ENCODE data around the gene ITSN1. TPM values are rescaled to one million over a fixed set of nuclear protein-coding genes. Genes with fewer than 3 reads are reported as not detected.

ITSN1 gene
- total and polyA plus RNA-seq, 2 experiments from 2014 or later, result 35.5 to 57.1 TPM

- Histone ChIP-seq H3K4me3 (peak overlapping the region; percentile 92), H3K4me2 (ENCODE audit: unreplicated experiment) (peak overlapping the region; percentile 89), H3K4me1 (ENCODE audit: insufficient read depth) (peaks cover 22% of the 10 kb centered on the region), H3F3A (ENCODE audit: insufficient read depth) (peaks cover 24% of the 10 kb centered on the region), H3K9me2 (ENCODE audit: insufficient read depth) (no peaks in the 10 kb centered on the region), H3K27ac (peak overlapping the region; percentile 89), H3K36me3 (ENCODE audit: low read depth) (no peaks in the 10 kb centered on the region), H3K79me2 (ENCODE audit: insufficient read depth) (peaks cover 82% of the 10 kb centered on the region), H3K27me3 (replicated peaks; ENCODE audit: insufficient read depth) (no peaks in the 10 kb centered on the region), H2AFZ (peak overlapping the region; percentile 90), H3K9me3 (ENCODE audit: low read depth) (no peaks in the 10 kb centered on the region), H4K20me1 (ENCODE audit: insufficient read depth) (0 out of 2 replicates have a peak, but pooled peaks cover 3% of the 10 kb centered on the region), H3K9ac (peak overlapping the region; percentile 89)
- TF ChIP-seq EZH2 (IDR thresholded peaks at IDR 0.05; ENCODE audit: insufficient read depth, poor library complexity, severe bottlenecking) (no peak), EZH2phosphoT487 (IDR thresholded peaks at IDR 0.05; ENCODE audit: insufficient read depth, low read depth) (no peak)
- peak; percentile 71 for DNase-seq
- WGBS, 2 experiments (ENCODE audit: low coverage in 1 of 2, low lambda C conversion rate in 2 of 2, missing lambda C conversion rate in 2 of 2), result 27 to 29% methylated on average over 18 of the region's 18 CpGs
- in situ Hi-C loops (cut with MboI), result loop anchor here (10.0 kb wide), 1 partner anchor 244 kb away; no protein-coding TSS in a partner anchor
These were observed 1.5 kb upstream of the ITSN1 start for GRCh38 chr21:33640697-33641351.

- Histone ChIP-seq H3K27me3 (replicated peaks; ENCODE audit: insufficient read depth) (no peaks in the 10 kb centered on the region), H3K79me2 (ENCODE audit: insufficient read depth) (peaks cover 82% of the 10 kb centered on the region), H3F3A (ENCODE audit: insufficient read depth) (peaks cover 24% of the 10 kb centered on the region), H3K9ac (peak within 1 kb of the TSS; percentile 89), H3K9me3 (ENCODE audit: low read depth) (no peaks in the 10 kb centered on the region), H3K4me2 (ENCODE audit: unreplicated experiment) (peak within 1 kb of the TSS; percentile 91), H4K20me1 (ENCODE audit: insufficient read depth) (0 out of 2 replicates have a peak, but pooled peaks cover 3% of the 10 kb centered on the region), H3K4me3 (peak within 1 kb of the TSS; percentile 92), H3K36me3 (ENCODE audit: low read depth) (no peaks in the 10 kb centered on the region), H3K27ac (peak within 1 kb of the TSS; percentile 89), H3K9me2 (ENCODE audit: insufficient read depth) (no peaks in the 10 kb centered on the region), H2AFZ (peak within 1 kb of the TSS; percentile 92), H3K4me1 (ENCODE audit: insufficient read depth) (peaks cover 23% of the 10 kb centered on the region)
- in situ Hi-C loops (cut with MboI), result loop anchor here (10.0 kb wide), 1 partner anchor 243 kb away; no protein-coding TSS in a partner anchor
- TF ChIP-seq EZH2phosphoT487 (IDR thresholded peaks at IDR 0.05; ENCODE audit: insufficient read depth, low read depth), result no peak
- no peak for TF ChIP-seq EZH2 (IDR thresholded peaks at IDR 0.05; ENCODE audit: insufficient read depth, poor library complexity, severe bottlenecking)
- peak; percentile 100 for DNase-seq
- 1% methylated on average over 38 of the region's 38 CpGs for WGBS, 2 experiments (ENCODE audit: low coverage in 1 of 2, low lambda C conversion rate in 2 of 2, missing lambda C conversion rate in 2 of 2)
These were observed 812 bp upstream of the ITSN1 start, which contains the start of gene CRYZL1 for GRCh38 chr21:33641352-33642026. CRYZL1 (minus strand) TSS chr21:33641741; CDS start chr21:33631551, 10,190 bp downstream.

GRCh38 chr21:33642896-33643657 is 776 bp downstream of the ITSN1 start:
- Histone ChIP-seq H3K79me2 (ENCODE audit: insufficient read depth) (peaks cover 82% of the 10 kb centered on the region), H4K20me1 (ENCODE audit: insufficient read depth) (0 out of 2 replicates have a peak, but pooled peaks cover 3% of the 10 kb centered on the region), H2AFZ (peak overlapping the region; percentile 82), H3K27me3 (replicated peaks; ENCODE audit: insufficient read depth) (no peaks in the 10 kb centered on the region), H3K4me2 (ENCODE audit: unreplicated experiment) (peak overlapping the region; percentile 87), H3K27ac (peak overlapping the region; percentile 63), H3F3A (ENCODE audit: insufficient read depth) (peaks cover 24% of the 10 kb centered on the region), H3K4me3 (peak overlapping the region; percentile 92), H3K9me2 (ENCODE audit: insufficient read depth) (no peaks in the 10 kb centered on the region), H3K36me3 (ENCODE audit: low read depth) (no peaks in the 10 kb centered on the region), H3K9ac (peak overlapping the region; percentile 78), H3K9me3 (ENCODE audit: low read depth) (no peaks in the 10 kb centered on the region), H3K4me1 (ENCODE audit: insufficient read depth) (peaks cover 23% of the 10 kb centered on the region)
- DNase-seq, result peak; percentile 57
- 1 to 2% methylated on average over 39 to 68 of the region's 78 CpGs for WGBS, 2 experiments (ENCODE audit: low coverage in 1 of 2, low lambda C conversion rate in 2 of 2, missing lambda C conversion rate in 2 of 2)
- TF ChIP-seq EZH2 (IDR thresholded peaks at IDR 0.05; ENCODE audit: insufficient read depth, poor library complexity, severe bottlenecking) (no peak), EZH2phosphoT487 (IDR thresholded peaks at IDR 0.05; ENCODE audit: insufficient read depth, low read depth) (no peak)
- in situ Hi-C loops (cut with MboI), result loop anchor here (10.0 kb wide), 1 partner anchor 242 kb away; no protein-coding TSS in a partner anchor
